Measurements from ENCODE around the gene ARL15.

DNA sequence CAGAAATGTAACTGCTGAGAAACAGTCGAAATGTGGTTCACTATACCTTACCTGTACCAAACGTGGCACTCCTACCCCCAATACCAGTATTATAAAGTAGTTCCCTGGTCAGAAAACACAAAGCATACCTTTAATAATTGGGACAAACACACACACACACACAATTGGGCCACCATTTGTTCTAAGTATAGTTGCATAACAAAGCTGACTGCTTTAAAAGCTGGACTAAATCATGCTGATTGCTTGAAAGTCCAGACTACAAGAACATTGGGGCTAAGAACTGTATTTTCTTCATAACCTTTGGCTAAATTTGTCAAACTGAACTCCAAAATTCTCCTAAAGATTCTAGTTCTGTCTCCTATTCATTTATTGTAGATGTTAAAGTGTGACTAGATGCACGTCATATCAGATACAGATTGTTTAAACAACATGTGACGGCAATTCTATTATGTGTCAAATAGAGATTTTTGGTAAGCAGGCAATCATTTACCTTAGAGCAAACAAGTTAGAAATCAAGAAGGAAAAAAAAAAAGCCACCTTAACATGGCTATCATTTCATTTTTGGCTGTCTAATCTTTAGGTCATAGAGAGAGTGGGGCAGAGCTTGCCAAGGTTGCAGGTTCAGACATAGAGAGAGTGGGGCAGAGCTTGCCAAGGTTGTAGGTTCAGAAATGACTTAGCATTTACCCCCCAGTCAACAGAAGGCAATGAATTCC, 265.1 kb downstream of the ARL15 start:
- TF ChIP-seq, protein P1, sequence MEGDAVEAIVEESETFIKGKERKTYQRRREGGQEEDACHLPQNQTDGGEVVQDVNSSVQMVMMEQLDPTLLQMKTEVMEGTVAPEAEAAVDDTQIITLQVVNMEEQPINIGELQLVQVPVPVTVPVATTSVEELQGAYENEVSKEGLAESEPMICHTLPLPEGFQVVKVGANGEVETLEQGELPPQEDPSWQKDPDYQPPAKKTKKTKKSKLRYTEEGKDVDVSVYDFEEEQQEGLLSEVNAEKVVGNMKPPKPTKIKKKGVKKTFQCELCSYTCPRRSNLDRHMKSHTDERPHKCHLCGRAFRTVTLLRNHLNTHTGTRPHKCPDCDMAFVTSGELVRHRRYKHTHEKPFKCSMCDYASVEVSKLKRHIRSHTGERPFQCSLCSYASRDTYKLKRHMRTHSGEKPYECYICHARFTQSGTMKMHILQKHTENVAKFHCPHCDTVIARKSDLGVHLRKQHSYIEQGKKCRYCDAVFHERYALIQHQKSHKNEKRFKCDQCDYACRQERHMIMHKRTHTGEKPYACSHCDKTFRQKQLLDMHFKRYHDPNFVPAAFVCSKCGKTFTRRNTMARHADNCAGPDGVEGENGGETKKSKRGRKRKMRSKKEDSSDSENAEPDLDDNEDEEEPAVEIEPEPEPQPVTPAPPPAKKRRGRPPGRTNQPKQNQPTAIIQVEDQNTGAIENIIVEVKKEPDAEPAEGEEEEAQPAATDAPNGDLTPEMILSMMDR (IDR thresholded peaks at IDR 0.05): no peak
- TF ChIP-seq POLR2A (IDR thresholded peaks at IDR 0.05): no peak
- no peak for TF ChIP-seq POLR2AphosphoS5 (IDR thresholded peaks at IDR 0.05)
